Measurements from ENCODE around the gene KCNAB1. TPM values are rescaled to one million over a fixed set of nuclear protein-coding genes. Genes with fewer than 3 reads are reported as not detected.
A peak's percentile ranks its signal among the peaks of the same experiment; 100 is the strongest.

The KCNAB1 gene
- total and polyA plus RNA-seq, 2 experiments from 2014 or later, result 0.06 to 0.70 TPM

GRCh38 chr3:156424758-156425157, 304.4 kb downstream of the KCNAB1 start:
- no peaks in the 10 kb centered on the region for H3K9me3 ChIP-seq (ENCODE audit: low read depth)
- H3K36me3 ChIP-seq, result no peaks in the 10 kb centered on the region
- H3K27ac ChIP-seq, result no peak overlapping the region
- H3K27me3 ChIP-seq, result no peaks in the 10 kb centered on the region
- TF ChIP-seq CTCF (IDR thresholded peaks at IDR 0.05; ENCODE audit: low read depth, low read length), result no peak
- no peak overlapping the region for H3K4me3 ChIP-seq
- DNase-seq (ENCODE audit: low read depth in 1 of 2, low spot score in 1 of 2), result peak in 1 of 2 donors; percentile 35
- H3K4me1 ChIP-seq (ENCODE audit: low read depth), result peaks cover 4% of the 10 kb centered on the region

DNA sequence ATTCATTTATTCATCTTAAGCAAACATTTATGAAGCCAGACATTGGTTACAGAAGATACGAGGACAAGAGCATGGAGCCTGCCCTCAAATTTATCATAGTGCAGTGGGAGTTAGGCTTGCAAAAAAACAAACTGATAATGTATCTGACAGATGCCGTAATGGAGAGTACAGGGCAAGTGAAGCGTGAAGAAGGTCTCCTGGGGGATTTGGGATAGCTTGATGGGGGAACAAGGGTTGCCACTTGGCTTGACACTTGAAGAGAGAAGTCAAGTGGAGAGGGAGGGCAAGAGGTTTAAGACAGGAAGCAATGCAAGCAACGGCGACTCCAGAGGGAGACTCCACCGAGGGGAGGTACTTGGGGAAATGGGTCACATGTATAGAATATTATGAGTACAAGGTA, 305.3 kb downstream of the KCNAB1 start:
- Histone ChIP-seq H3K27ac (no peak overlapping the region), H3K9me3 (ENCODE audit: low read depth) (no peaks in the 10 kb centered on the region), H3K4me1 (ENCODE audit: low read depth) (peaks cover 4% of the 10 kb centered on the region), H3K27me3 (no peaks in the 10 kb centered on the region), H3K4me3 (no peak overlapping the region), H3K36me3 (no peaks in the 10 kb centered on the region)
- DNase-seq (ENCODE audit: low read depth in 1 of 2, low spot score in 1 of 2), result no peak
- no peak for TF ChIP-seq CTCF (IDR thresholded peaks at IDR 0.05; ENCODE audit: low read depth, low read length)

DNA sequence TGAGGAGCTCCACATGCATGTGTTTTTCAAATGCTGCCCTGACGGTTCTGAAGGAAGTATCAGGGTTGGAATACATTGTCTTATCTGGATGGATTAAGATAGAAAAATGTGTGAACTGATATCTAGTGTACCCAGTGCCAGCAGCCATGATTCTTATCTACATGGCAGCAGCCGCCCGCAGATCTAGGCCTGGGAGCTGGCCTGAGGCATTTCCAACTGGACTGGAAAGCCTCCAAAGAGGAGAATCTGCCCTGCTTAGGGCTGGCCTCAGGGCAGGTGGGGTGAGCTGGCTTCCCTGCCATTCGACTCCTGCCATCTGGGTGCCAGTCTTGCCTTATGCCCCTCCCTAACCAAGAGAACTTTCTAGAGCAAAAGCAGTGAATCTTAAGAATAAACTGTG, 308.7 kb downstream of the KCNAB1 start:
- H3K27ac ChIP-seq, result no peak overlapping the region
- no peak for TF ChIP-seq CTCF (IDR thresholded peaks at IDR 0.05; ENCODE audit: low read depth, low read length)
- no peaks in the 10 kb centered on the region for H3K36me3 ChIP-seq
- H3K4me1 ChIP-seq (ENCODE audit: low read depth), result peaks cover 4% of the 10 kb centered on the region
- H3K27me3 ChIP-seq, result no peaks in the 10 kb centered on the region
- no peaks in the 10 kb centered on the region for H3K9me3 ChIP-seq (ENCODE audit: low read depth)
- no peak overlapping the region for H3K4me3 ChIP-seq
- DNase-seq (ENCODE audit: low read depth in 1 of 2, low spot score in 1 of 2), result no peak

- TF ChIP-seq CTCF (IDR thresholded peaks at IDR 0.05; ENCODE audit: low read depth, low read length), result no peak
- Histone ChIP-seq H3K36me3 (no peaks in the 10 kb centered on the region), H3K4me3 (no peak overlapping the region), H3K27me3 (no peaks in the 10 kb centered on the region), H3K27ac (no peak overlapping the region), H3K9me3 (ENCODE audit: low read depth) (no peaks in the 10 kb centered on the region), H3K4me1 (ENCODE audit: low read depth) (no peaks in the 10 kb centered on the region)
- DNase-seq (ENCODE audit: low read depth in 1 of 2, low spot score in 1 of 2), result no peak
Measured at GRCh38 chr3:156431334-156432124, 311.2 kb downstream of the KCNAB1 start.

- no peak for DNase-seq (ENCODE audit: low read depth in 1 of 2, low spot score in 1 of 2)
- Histone ChIP-seq H3K9me3 (ENCODE audit: low read depth) (no peaks in the 10 kb centered on the region), H3K4me3 (no peak overlapping the region), H3K27me3 (no peaks in the 10 kb centered on the region), H3K27ac (no peak overlapping the region), H3K4me1 (ENCODE audit: low read depth) (no peaks in the 10 kb centered on the region), H3K36me3 (no peaks in the 10 kb centered on the region)
- TF ChIP-seq CTCF (IDR thresholded peaks at IDR 0.05; ENCODE audit: low read depth, low read length), result no peak
Measured at GRCh38 chr3:156432563-156432962, 312.2 kb downstream of the KCNAB1 start.
